Stimulated activated CD4-positive, alpha-beta T cell treated with anti-CD3 and anti-CD28 coated beads, Interleukin-2, amount 100 ng/mL, for 24 hours (primary cell): Measurements from ENCODE around the gene SLC19A1.

Experiments
- DNase-seq, 2 donors: peaks; one replicate each; pipeline ENCODE4 v3.0.0-alpha.2; 2020

Gene SLC19A1

GRCh38 chr21:45449658-45450422 lies 92.4 kb downstream of the SLC19A1 start:
- no peak for DNase-seq

- DNase-seq, result no peak
Observed at GRCh38 chr21:45448810-45449657, 93.2 kb downstream of the SLC19A1 start.

GRCh38 chr21:45448283-45448809 lies 93.9 kb downstream of the SLC19A1 start:
- no peak for DNase-seq
